BLaER1 treated with 17β-estradiol and CSF1 and Interleukin-3, amounts not matched to agents 10 nM and 100 nM (cell line): ENCODE data around the gene MIS12.

ENCODE experiments used
- H3K27ac ChIP-seq, 11 experiments: shearing (Covaris generic); formaldehyde crosslinking; 2 replicates each; pipeline ENCODE4 v1.8.1; 2022
- H3K27me3 ChIP-seq, 11 experiments: shearing (Covaris generic); formaldehyde crosslinking; 2 replicates each; pipeline ENCODE4 v1.8.1; 2022
- H3K36me3 ChIP-seq, 11 experiments: shearing (Covaris generic); formaldehyde crosslinking; 2 replicates each; pipeline ENCODE4 v1.8.1; 2022
- H3K4me1 ChIP-seq, 10 experiments: shearing (Covaris generic); formaldehyde crosslinking; 2 replicates each; pipeline ENCODE4 v1.8.1; 2022
- H3K4me2 ChIP-seq, 11 experiments: shearing (Covaris generic); formaldehyde crosslinking; 2 replicates each; pipeline ENCODE4 v1.8.1; 2022
- H3K4me3 ChIP-seq, 10 experiments: shearing (Covaris generic); formaldehyde crosslinking; 2 replicates each; pipeline ENCODE4 v1.8.1; 2022
- H3K9ac ChIP-seq, 11 experiments: shearing (Covaris generic); formaldehyde crosslinking; 2 replicates each; pipeline ENCODE4 v1.8.1; 2022
- H3K9me3 ChIP-seq, 11 experiments: shearing (Covaris generic); formaldehyde crosslinking; replicated peaks in 1 of 11; 2 replicates each; pipeline ENCODE4 v1.8.1; 2022
- H4K20me1 ChIP-seq, 11 experiments: shearing (Covaris generic); formaldehyde crosslinking; 2 replicates each; pipeline ENCODE4 v1.8.1; 2022
- Cebpa-rat ChIP-seq, 11 experiments: shearing (Covaris generic); IDR thresholded peaks; 2 replicates each; pipeline ENCODE4 v1.8.1; 2022

MIS12 gene

GRCh38 chr17:5486206-5487124 lies at the start of gene MIS12:
Gene MIS12, plus strand, starts transcription at chr17:5486566. Its CDS starts 2,297 bp downstream, at chr17:5488863.
- Histone ChIP-seq H3K4me1 (peaks cover 26 to 39% (median 33%) of the 10 kb centered on the region in 10 experiments), H3K27ac (peak within 1 kb of the TSS; percentile 94 to 99 (median 97)), H3K9me3 (no peaks in the 10 kb centered on the region), H4K20me1 (peaks cover 3 to 56% (median 22%) of the 10 kb centered on the region in 11 experiments; a peak in 17 of 22 replicates), H3K27me3 (no peaks in the 10 kb centered on the region), H3K4me3 (peak within 1 kb of the TSS; percentile 83 to 100 (median 96)), H3K4me2 (peak within 1 kb of the TSS; percentile 94 to 98 (median 97)), H3K36me3 (peaks cover 54 to 76% (median 69%) of the 10 kb centered on the region in 11 experiments), H3K9ac (peak within 1 kb of the TSS; percentile 93 to 98 (median 97))
- no peak for TF ChIP-seq Cebpa-rat (IDR thresholded peaks at IDR 0.05)

- peak overlapping the region; percentile 79 to 97 (median 87) for H3K4me3 ChIP-seq
- H3K36me3 ChIP-seq, result peaks cover 48 to 86% (median 77%) of the 10 kb centered on the region in 11 experiments
- no peaks in the 10 kb centered on the region for H3K9me3 ChIP-seq
- peaks cover 31 to 46% (median 39%) of the 10 kb centered on the region in 10 experiments for H3K4me1 ChIP-seq
- peak overlapping the region; percentile 52 to 91 (median 88); a peak in 21 of 22 replicates for H3K27ac ChIP-seq
- peak overlapping the region; percentile 69 to 98 (median 87) for H3K4me2 ChIP-seq
- H3K9ac ChIP-seq, result peak overlapping the region; percentile 81 to 94 (median 86)
- no peaks in the 10 kb centered on the region for H3K27me3 ChIP-seq
- H4K20me1 ChIP-seq, result peaks cover 14 to 87% (median 62%) of the 10 kb centered on the region in 11 experiments; a peak in 21 of 22 replicates
- no peak for TF ChIP-seq Cebpa-rat (IDR thresholded peaks at IDR 0.05)
These were observed 48.5 kb upstream of the MIS12 start for GRCh38 chr17:5437721-5438317.

GRCh38 chr17:5438716-5439445 lies 47.5 kb upstream of the MIS12 start, which contains the start of gene C1QBP:
Gene C1QBP, minus strand, starts transcription at chr17:5439155. Its CDS starts 82 bp downstream, at chr17:5439073.
- Histone ChIP-seq H3K4me3 (peak within 1 kb of the TSS; percentile 79 to 97 (median 87)), H3K27ac (peak within 1 kb of the TSS; percentile 52 to 91 (median 88); a peak in 21 of 22 replicates), H3K4me2 (peak within 1 kb of the TSS; percentile 69 to 98 (median 87)), H3K36me3 (peaks cover 44 to 84% (median 74%) of the 10 kb centered on the region in 11 experiments), H4K20me1 (peaks cover 4 to 84% (median 60%) of the 10 kb centered on the region in 11 experiments; a peak in 21 of 22 replicates), H3K4me1 (peaks cover 31 to 43% (median 38%) of the 10 kb centered on the region in 10 experiments), H3K9ac (peak within 1 kb of the TSS; percentile 81 to 94 (median 86)), H3K27me3 (no peaks in the 10 kb centered on the region), H3K9me3 (no peaks in the 10 kb centered on the region)
- no peak for TF ChIP-seq Cebpa-rat (IDR thresholded peaks at IDR 0.05)

- H3K27me3 ChIP-seq, result no peaks in the 10 kb centered on the region
- peaks cover 31 to 43% (median 37%) of the 10 kb centered on the region in 10 experiments for H3K4me1 ChIP-seq
- H3K27ac ChIP-seq, result peak overlapping the region; percentile 27 to 91 (median 88); a peak in 15 of 22 replicates
- no peak for TF ChIP-seq Cebpa-rat (IDR thresholded peaks at IDR 0.05)
- peaks cover 0 to 84% (median 60%) of the 10 kb centered on the region in 11 experiments; a peak in 20 of 22 replicates for H4K20me1 ChIP-seq
- H3K9ac ChIP-seq, result peak overlapping the region; percentile 58 to 94 (median 86); a peak in 20 of 22 replicates
- H3K4me2 ChIP-seq, result peak overlapping the region; percentile 32 to 98 (median 81)
- peak overlapping the region; percentile 79 to 97 (median 87); a peak in 19 of 20 replicates for H3K4me3 ChIP-seq
- no peaks in the 10 kb centered on the region for H3K9me3 ChIP-seq
- peaks cover 44 to 84% (median 74%) of the 10 kb centered on the region in 11 experiments for H3K36me3 ChIP-seq
These were observed 47.0 kb upstream of the MIS12 start for GRCh38 chr17:5439446-5439764.

GRCh38 chr17:5443728-5444127 lies 42.6 kb upstream of the MIS12 start:
- peaks cover 8 to 10% (median 9%) of the 10 kb centered on the region in 10 experiments; a peak in 19 of 20 replicates for H3K4me1 ChIP-seq
- no peak overlapping the region for H3K9ac ChIP-seq
- H3K4me3 ChIP-seq, result no peak overlapping the region
- peaks cover 0 to 87% (median 51%) of the 10 kb centered on the region in 11 experiments; a peak in 16 of 22 replicates for H4K20me1 ChIP-seq
- no peaks in the 10 kb centered on the region for H3K27me3 ChIP-seq
- no peak overlapping the region for H3K4me2 ChIP-seq
- no peak overlapping the region for H3K27ac ChIP-seq
- TF ChIP-seq Cebpa-rat (IDR thresholded peaks at IDR 0.05), result no peak
- H3K36me3 ChIP-seq, result peaks cover 57 to 90% (median 80%) of the 10 kb centered on the region in 11 experiments
- H3K9me3 ChIP-seq, result no peaks in the 10 kb centered on the region

- no peak overlapping the region for H3K4me2 ChIP-seq
- no peak overlapping the region for H3K9ac ChIP-seq
- H3K4me3 ChIP-seq, result no peak overlapping the region
- peaks cover 7 to 10% (median 8%) of the 10 kb centered on the region in 10 experiments; a peak in 19 of 20 replicates for H3K4me1 ChIP-seq
- H3K27ac ChIP-seq, result no peak overlapping the region
- no peaks in the 10 kb centered on the region for H3K27me3 ChIP-seq
- H4K20me1 ChIP-seq, result peaks cover 0 to 92% (median 52%) of the 10 kb centered on the region in 11 experiments; a peak in 16 of 22 replicates
- no peak for TF ChIP-seq Cebpa-rat (IDR thresholded peaks at IDR 0.05)
- no peaks in the 10 kb centered on the region for H3K9me3 ChIP-seq
- H3K36me3 ChIP-seq, result peaks cover 62 to 94% (median 85%) of the 10 kb centered on the region in 11 experiments
These were observed 42.2 kb upstream of the MIS12 start for GRCh38 chr17:5444209-5444608.

- Histone ChIP-seq H3K9me3 (no peaks in the 10 kb centered on the region), H3K4me1 (no peaks in the 10 kb centered on the region), H3K36me3 (peaks cover 83 to 98% (median 97%) of the 10 kb centered on the region in 11 experiments), H3K4me2 (no peak overlapping the region), H3K27ac (no peak overlapping the region), H4K20me1 (peaks cover 0 to 82% (median 57%) of the 10 kb centered on the region in 11 experiments; a peak in 16 of 22 replicates), H3K9ac (no peak overlapping the region), H3K27me3 (no peaks in the 10 kb centered on the region), H3K4me3 (no peak overlapping the region)
- TF ChIP-seq Cebpa-rat (IDR thresholded peaks at IDR 0.05), result no peak
These were observed 39.6 kb upstream of the MIS12 start for GRCh38 chr17:5446786-5447185.
